Ovary (tissue), 9 donors: ENCODE results near the gene EHD3. TPM values are rescaled to one million over a fixed set of nuclear protein-coding genes. Genes with fewer than 3 reads are reported as not detected.

Experiments
- DNase-seq, 5 donors: peaks; one replicate each; pipeline ENCODE4 v3.0.0-alpha.2; 2019 to 2020
- H3K27ac ChIP-seq, 2 donors: fragments of 200-600 bp; one replicate each; pipeline versions ENCODE4 v1.5.1 to v1.8.0; 2019 to 2022
- H3K27me3 ChIP-seq: fragments of 200-600 bp; one replicate; pipeline ENCODE4 v1.8.0; 2022
- H3K36me3 ChIP-seq: fragments of 200-600 bp; sonication (generic); one replicate; pipeline ENCODE4 v1.5.1; 2019
- H3K4me1 ChIP-seq: one replicate; pipeline ENCODE4 v1.8.1; 2013; ENCODE audit warnings: mild to moderate bottlenecking, moderate library complexity; ENCODE audit not compliant: insufficient read depth
- H3K4me3 ChIP-seq: fragments of 200-600 bp; sonication (generic); one replicate; pipeline ENCODE4 v1.5.1; 2017
- H3K9me3 ChIP-seq, 2 donors: fragments of 200-600 bp in 1 of 2; sonication (generic) in 1 of 2; one replicate each; pipeline versions ENCODE4 v1.5.1 to v1.8.1; 2013 to 2019; ENCODE audit warnings: mild to moderate bottlenecking in 1 of 2, moderate library complexity in 1 of 2
- EP300 ChIP-seq: sonication (generic); formaldehyde crosslinking; IDR thresholded peaks from one replicate; pipeline ENCODE4 v1.6.1; 2017; ENCODE audit warnings: antibody characterized with exemption
- POLR2A ChIP-seq: fragments of 450-650 bp; IDR thresholded peaks from one replicate; pipeline ENCODE4 v1.6.1; 2017; ENCODE audit warnings: antibody characterized with exemption, mild to moderate bottlenecking, moderate library complexity
- WGBS, 3 donors: extraction: QIAGEN DNeasy Blood & Tissue Kit in 1 of 3; methylation state at CpG; one replicate each; pipeline versions ENCODE4 v1.1.5 to v1.1.7; 2013 to 2017; 5-methylcytosine and 5-hydroxymethylcytosine counted together
- intact Hi-C, 4 donors: fragments of 100-400 bp; cut with DNase I; formaldehyde crosslinking; loops; one replicate each; pipeline versions ENCODE4 v1.11.0 to v1.15.1; 2022 to 2023
- polyA plus RNA-seq, 2 donors: library from polyadenylated mRNA; stranded (reverse); fragments of 200-250 nt in 1 of 2; fragments of 350-450 nt in 1 of 2; fragmentation: Illumina TruSeq in 1 of 2; extraction: RNeasy Lipid Tissue Mini Kit (QIAGEN cat#74804) in 1 of 2; gene quantifications; one replicate each; pipeline ENCODE4 v1.2.3, GENCODE V29; 2013 to 2014
- total RNA-seq, 7 donors: library from RNA; depleted of rRNA in 2 of 7; stranded (reverse); fragments of >200 nt in 2 of 7; fragmentation: NEBNext Ultra II Directional in 3 of 7; extraction: Animal tissue kit (Norgen Biotek cat#: 25700) in 3 of 7; gene quantifications; one replicate each; pipeline versions ENCODE4 v1.1.0 to v1.2.4, GENCODE V29; 2016 to 2023
- TF ChIP-seq, protein P1 (sequence below), 3 donors: fragments of 450-650 bp in 2 of 3; fragments of 200-600 bp in 1 of 3; IDR thresholded peaks; one replicate each; pipeline versions ENCODE4 v1.5.1 to v1.8.0; 2016 to 2022; ENCODE audit warnings: antibody characterized with exemption in 3 of 3, mild to moderate bottlenecking in 1 of 3
- donor health status: DM: no; HTN: no; CAD: no; lungs with moderate emphysema.
- donor health status: DM: no; HTN: no; CAD: no.
- donor health status: Bipolar disorder and iron deficiency.
- donor health status: DM: yes; HTN: yes; CAD: no.
- donor health status: DM: no; HTN: no; CAD: no.
- donor health status: DM: yes; HTN: yes; CAD: no.

The EHD3 gene
- total and polyA plus RNA-seq, 9 donors, result 2.8 to 10.6 (median 3.5) TPM

DNA sequence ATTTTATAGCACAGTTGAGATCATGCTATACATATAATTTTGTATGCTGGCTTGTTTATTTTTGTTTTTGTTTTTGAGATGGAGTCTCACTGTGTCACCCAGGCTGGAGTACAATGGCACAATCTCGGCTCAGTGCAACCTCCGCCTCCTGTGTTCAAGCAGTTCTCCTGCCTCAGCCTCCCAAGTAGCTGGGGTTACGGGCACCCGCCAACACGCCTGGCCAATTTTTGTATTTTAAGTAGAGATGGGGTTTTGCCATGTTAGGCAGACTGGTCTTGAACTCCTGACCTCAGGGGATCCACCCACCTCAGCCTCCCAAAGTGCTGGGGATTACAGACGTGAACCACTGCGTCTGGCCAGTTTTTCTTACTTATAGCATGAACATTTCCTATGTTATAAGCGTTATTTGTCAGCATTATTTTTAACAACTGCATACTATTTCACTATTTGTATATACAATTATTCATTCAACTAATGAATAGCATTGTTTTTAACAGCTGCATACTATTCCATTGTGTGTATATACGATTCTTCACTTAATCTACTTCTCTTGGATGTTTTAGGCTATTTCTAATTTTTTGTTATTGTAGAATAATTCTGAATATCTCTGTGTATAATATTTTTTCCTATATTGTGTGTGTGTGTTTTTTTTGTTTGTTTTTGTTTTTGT is 3.5 kb downstream of the EHD3 start:
- Histone ChIP-seq H3K36me3 (no peaks in the 10 kb centered on the region), H3K4me3 (no peak overlapping the region), H3K27ac (no peak overlapping the region), H3K9me3 (no peaks in the 10 kb centered on the region), H3K27me3 (no peaks in the 10 kb centered on the region), H3K4me1 (peaks cover 4% of the 10 kb centered on the region)
- DNase-seq, result no peak
- intact Hi-C loops, result loop anchor here in 1 of 4 donors (5.0 to 10.0 kb wide), 2 partner anchors 97 to 1960 kb away; no protein-coding TSS in a partner anchor
- 90 to 97% (median 96%) methylated on average over 9 of the region's 9 CpGs for WGBS, 3 donors
- TF ChIP-seq POLR2A, result no peak
- TF ChIP-seq, protein P1, sequence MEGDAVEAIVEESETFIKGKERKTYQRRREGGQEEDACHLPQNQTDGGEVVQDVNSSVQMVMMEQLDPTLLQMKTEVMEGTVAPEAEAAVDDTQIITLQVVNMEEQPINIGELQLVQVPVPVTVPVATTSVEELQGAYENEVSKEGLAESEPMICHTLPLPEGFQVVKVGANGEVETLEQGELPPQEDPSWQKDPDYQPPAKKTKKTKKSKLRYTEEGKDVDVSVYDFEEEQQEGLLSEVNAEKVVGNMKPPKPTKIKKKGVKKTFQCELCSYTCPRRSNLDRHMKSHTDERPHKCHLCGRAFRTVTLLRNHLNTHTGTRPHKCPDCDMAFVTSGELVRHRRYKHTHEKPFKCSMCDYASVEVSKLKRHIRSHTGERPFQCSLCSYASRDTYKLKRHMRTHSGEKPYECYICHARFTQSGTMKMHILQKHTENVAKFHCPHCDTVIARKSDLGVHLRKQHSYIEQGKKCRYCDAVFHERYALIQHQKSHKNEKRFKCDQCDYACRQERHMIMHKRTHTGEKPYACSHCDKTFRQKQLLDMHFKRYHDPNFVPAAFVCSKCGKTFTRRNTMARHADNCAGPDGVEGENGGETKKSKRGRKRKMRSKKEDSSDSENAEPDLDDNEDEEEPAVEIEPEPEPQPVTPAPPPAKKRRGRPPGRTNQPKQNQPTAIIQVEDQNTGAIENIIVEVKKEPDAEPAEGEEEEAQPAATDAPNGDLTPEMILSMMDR (IDR thresholded peaks at IDR 0.05), result no peak
- TF ChIP-seq EP300, result no peak

DNA sequence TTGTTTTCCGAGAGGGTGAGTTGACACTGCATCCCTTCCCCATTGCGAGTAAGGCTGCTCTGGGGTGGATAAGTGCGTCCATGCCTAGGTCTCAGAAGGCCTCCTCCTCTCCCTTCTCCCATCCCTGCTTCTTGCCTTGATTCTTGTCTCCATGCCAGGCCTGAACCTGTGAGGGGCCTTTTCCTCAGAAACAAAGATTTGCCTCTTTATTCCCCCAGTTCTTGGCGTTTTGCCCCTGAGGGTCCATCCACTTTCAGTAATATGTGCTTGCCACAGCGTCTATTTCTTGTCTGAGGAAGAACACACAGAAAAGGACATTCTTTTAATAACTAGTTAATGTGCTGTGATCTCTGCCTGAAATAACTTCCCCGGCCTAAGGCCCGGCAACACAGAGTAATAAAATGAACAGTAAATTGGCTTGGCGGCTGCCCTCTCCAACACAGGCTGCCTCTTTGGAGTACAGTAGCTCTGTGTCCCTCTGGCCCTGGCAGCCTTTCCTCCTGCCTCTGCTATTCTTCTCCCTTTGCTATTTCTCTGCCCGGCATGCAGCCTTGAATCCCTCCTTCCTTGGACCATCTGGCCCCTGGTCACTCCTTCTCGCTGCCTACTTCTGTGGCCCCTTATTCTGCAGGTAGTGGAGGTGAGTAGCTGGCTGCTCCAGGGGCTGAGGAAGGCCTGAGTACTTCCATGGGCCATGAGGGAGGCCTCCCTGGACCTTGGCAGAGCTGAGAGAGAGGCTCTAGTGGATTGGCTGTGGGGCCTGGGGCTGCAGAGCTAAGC is 4.4 kb downstream of the EHD3 start:
- no peaks in the 10 kb centered on the region for H3K9me3 ChIP-seq
- no peak for DNase-seq
- H3K4me3 ChIP-seq, result no peak overlapping the region
- no peak for TF ChIP-seq EP300
- TF ChIP-seq, protein P1 (IDR thresholded peaks at IDR 0.05), result no peak
- no peak for TF ChIP-seq POLR2A
- no peaks in the 10 kb centered on the region for H3K27me3 ChIP-seq
- WGBS, 3 donors, result 76 to 93% (median 84%) methylated on average over 10 of the region's 10 CpGs
- H3K4me1 ChIP-seq, result peaks cover 4% of the 10 kb centered on the region
- intact Hi-C loops, result loop anchor here in 1 of 4 donors (5.0 to 10.0 kb wide), 2 partner anchors 96 to 1961 kb away; no protein-coding TSS in a partner anchor
- no peaks in the 10 kb centered on the region for H3K36me3 ChIP-seq
- H3K27ac ChIP-seq, result no peak overlapping the region

DNA sequence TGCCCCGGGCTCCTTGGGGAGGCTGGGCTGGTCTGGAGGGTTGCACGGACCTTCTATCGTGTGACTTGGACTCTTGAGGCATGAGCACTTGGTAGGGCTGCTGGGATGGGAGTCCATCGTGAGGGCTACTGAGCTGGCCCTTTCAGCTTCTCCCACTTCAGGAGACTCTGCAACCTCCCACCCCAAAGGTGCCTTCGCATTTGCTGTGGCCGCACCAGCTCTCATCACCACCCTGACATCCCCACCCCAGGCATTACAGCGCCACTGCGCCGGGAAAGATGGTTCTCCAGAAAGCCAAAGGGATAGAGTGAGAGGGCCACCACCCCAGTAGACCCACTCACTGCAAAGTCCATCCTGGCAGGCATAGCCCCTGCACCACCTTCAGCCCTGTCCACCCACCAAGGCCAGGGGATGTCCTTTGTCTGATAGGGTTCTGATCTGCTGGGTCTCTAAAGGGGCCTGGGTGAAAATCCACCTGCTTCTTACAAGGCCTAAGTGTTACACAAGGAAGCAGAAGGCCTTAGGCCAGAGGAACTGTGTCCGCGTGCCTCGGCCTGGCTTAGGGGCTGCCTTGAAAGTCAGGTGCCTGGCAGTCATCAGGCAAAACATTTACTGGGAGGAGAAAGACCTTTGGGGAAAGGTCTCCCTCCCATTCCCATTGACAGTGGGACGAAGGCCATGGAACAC is 5.1 kb downstream of the EHD3 start:
- intact Hi-C loops, result loop anchor here in 1 of 4 donors (5.0 to 10.0 kb wide), 2 partner anchors 96 to 1962 kb away; no protein-coding TSS in a partner anchor

More for the DNA sequence above, 5.1 kb downstream of the EHD3 start:
- 75 to 90% (median 82%) methylated on average over 13 of the region's 13 CpGs for WGBS, 3 donors
- H3K4me1 ChIP-seq, result peaks cover 4% of the 10 kb centered on the region
- H3K27me3 ChIP-seq, result no peaks in the 10 kb centered on the region
- peak overlapping the region in 1 of 2 donors; percentile 12 for H3K27ac ChIP-seq
- no peak for DNase-seq
- H3K9me3 ChIP-seq, result no peaks in the 10 kb centered on the region
- no peak for TF ChIP-seq EP300
- TF ChIP-seq, protein P1 (IDR thresholded peaks at IDR 0.05), result no peak
- TF ChIP-seq POLR2A, result no peak
- no peak overlapping the region for H3K4me3 ChIP-seq
- H3K36me3 ChIP-seq, result no peaks in the 10 kb centered on the region
